Ureter (tissue), 1 donor: Measurements from ENCODE around the gene CFB. TPM values are rescaled to one million over a fixed set of nuclear protein-coding genes. Genes with fewer than 3 reads are reported as not detected.
"Not testable (repeated sequence)": the region's sequence is repeated elsewhere in the genome, so short reads cannot be mapped to it uniquely, and the experiment has no call there.

ENCODE experiments used
- DNase-seq: peaks from one replicate; pipeline ENCODE4 v3.0.0-alpha.2; 2020; ENCODE audit warnings: low spot score
- total RNA-seq: library from RNA; stranded (reverse); gene quantifications from one replicate; pipeline ENCODE4 v1.2.4, GENCODE V29; 2023
- donor health status: DM: yes; HTN: yes; CAD: no.

Gene CFB
- total RNA-seq, result 41.4 TPM

DNA sequence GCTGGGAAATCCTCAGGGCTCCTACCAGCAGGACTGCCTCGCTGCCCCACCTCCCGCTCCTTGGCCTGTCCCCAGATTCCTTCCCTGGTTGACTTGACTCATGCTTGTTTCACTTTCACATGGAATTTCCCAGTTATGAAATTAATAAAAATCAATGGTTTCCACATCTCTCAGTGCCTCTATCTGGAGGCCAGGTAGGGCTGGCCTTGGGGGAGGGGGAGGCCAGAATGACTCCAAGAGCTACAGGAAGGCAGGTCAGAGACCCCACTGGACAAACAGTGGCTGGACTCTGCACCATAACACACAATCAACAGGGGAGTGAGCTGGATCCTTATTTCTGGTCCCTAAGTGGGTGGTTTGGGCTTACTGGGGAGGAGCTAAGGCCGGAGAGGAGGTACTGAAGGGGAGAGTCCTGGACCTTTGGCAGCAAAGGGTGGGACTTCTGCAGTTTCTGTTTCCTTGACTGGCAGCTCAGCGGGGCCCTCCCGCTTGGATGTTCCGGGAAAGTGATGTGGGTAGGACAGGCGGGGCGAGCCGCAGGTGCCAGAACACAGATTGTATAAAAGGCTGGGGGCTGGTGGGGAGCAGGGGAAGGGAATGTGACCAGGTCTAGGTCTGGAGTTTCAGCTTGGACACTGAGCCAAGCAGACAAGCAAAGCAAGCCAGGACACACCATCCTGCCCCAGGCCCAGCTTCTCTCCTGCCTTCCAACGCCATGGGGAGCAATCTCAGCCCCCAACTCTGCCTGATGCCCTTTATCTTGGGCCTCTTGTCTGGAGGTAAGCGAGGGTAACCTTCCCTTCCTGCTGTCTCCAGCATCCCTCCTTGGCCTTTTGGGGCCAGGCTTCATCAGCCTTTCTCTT is at the start of gene CFB:
Gene CFB (plus strand): TSS at position 589 of the 863 bp plus-strand sequence. CDS start 127 bp downstream, at position 716.
- peak; percentile 85 for DNase-seq

DNA sequence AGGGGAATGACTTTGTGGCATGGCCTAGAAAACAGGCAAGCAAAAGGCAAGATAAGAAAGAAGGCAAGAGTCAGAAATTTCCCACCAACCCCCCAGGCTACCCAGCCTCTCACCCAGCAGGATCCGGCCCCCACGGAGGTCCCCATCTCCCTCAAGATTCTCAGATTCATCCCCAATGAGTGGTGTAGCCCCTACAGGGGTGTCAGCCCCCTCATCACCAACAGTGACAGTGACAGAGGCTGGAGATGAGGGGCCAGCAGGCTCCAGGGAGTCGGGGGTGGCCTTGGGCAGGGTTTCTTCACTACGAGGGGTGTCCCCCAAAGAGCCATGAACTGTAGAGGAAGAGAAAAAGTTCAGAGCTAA is 49.4 kb upstream of the CFB start:
- DNase-seq, result no peak

DNA sequence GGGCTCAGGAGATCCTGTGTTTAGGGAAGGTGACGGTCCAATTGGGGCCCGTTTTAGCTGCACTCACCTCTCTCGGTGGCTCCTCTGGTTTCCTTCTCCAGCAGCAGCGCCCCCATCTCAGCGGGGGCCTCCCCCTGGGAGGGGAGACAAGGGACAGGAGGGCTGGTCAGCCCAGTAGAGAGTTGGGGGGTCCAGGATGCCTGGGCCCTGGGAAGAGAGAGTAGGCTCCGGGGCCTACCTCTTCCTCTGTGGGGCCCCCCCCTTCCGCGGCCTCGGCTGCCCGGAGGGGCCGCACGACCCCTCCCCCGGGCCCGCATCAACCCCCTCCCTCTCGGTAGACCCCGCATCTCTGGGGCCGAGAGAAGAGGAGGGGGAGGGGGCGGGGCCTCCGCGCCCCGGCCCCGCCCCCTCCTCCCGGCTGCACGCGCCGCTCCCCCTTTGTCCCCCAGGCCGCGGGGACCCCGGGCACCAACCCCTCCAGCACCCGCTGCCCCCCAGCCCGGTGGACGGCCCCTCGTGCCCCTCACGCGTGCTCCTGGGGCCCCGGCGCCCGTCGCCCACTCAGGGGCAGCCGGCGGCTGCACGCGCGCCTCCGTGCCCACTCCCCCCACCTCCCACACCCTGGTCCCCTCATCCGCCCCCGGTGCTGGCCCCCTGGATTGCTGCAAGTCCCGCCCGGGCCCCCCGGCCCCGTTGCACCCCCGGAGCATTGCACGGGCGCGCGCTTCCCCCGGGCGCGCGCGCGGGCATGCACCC is 48.9 kb upstream of the CFB start:
- no peak for DNase-seq

DNA sequence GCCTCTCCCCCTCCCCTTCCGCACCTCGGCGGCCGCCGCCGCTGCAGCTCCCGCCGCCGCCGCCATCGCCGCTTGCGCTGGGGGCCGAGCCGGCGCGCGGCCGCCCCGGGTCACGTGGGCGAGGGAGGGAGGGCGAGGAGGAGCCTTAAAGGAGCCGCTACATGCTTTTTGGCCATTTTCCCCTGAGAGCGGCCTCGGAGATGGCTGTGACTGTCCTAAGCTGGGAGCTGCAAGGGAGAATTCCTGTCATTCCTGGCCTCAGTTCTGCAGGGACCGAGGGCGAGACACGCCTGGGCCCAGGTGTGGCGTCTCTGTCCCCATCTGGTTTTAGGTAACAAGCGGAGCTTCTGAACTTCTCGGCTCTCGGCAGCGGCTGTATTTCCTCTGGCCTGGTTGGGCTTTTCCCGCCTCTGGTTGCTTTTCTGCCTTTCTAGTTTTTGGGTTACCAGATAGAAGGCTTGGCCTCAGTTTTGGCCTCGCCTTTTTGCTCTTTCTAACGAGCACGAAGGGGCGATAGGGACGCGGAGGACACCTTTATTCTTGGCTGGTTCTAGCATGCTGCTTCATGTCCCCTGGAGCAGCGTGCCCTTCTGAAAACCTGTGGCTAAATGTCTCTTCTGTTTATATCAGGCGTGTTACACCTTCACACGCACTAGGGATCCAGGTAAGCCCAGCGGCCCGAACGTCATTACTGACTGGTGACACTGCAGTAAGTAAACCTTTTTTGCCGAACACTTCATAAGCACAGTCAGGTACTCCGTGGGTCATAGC is 48.1 kb upstream of the CFB start, which contains the start of gene EHMT2:
Gene EHMT2 (minus strand): TSS at position 87 of the 771 bp plus-strand sequence. CDS start 21 bp downstream, at position 66.
- DNase-seq, result peak; percentile 86

DNA sequence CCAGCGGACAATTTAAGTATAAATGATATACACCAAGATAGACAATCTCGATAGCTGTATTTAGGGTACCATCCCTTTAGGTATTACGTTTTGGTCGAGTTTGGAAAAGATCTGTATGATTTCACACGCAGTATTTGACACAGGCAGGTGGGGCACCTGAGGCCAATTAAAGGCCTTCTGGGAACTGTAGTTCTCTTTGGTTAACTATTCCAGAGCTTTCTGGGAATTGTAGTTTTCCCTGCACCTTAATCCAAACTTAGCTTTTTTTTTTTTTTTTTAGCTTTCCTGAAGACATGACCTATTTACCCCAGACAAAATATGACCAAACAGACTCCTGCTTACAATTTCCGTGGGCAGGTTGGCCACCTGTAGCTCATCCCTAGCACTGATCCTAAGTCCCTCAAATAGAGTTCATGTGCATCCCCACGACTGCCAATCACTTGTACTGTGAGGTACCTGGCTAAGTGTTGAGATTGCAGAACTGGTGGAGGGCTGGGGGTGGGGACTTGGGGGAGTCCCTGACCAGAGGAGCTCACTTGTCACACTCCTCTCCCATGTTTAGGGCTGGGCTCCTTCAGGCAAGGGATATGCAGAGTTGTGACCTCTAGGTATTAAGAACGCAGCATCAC is 47.4 kb upstream of the CFB start:
- DNase-seq, result no peak

DNA sequence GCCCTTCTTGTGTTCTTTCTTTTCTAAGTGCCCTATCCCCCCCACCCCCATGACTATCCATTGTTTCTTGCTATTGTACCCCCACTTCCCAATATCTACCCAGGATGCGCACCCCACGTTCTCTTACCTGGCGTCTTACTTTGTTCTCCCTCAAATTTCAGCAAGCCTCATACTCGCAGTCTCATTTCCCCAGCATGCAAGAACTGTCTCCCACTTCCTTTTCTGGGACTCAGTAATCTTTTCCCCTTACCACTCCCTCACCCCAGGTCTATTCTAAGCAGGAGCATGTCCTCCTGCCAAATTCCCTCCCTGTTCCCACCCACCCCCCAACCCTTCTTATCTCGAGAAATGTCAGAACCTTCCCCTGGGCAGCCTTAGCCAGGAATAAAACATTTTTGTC is 46.7 kb upstream of the CFB start:
- no peak for DNase-seq

DNA sequence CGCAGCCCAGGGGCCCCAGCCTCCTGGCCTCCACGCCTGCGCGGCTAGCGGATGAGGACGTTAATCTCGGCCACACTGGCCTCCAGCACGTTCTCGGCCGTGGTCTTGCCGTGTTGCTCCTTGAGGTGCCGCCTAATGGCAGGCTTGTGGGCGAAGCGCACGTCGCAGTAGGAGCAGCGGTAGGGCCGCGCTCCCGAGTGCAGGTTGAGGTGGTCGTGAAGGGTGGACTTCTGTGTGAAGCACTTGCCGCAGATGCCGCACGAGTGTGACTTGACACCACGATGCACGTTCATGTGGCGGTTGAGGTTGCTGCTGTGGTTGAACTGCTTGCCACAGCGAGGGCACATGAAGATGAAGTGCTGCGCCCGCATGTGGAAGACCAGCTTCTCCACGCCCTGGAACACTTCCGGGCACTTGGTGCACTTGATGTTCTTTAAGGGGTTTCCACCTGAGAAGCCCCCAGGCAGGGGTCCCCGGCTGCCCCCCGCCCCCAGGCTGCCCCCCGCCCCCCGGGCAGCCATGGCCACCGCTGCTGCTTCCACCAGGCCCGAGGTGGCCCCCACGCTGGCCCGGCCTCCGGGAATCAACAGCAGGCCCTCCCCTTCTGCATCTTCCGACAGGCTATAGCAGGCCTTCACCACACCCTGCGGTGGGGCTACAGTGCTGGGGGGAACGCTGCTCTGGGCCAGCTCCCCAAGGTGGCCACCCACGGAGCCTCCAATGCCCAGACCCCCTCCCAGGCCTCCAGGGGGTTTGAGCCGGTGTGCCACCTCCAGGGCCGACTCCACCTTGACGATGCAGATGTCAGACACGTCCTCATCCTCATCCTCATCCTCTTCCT is 45.8 kb upstream of the CFB start:
- DNase-seq, result no peak

DNA sequence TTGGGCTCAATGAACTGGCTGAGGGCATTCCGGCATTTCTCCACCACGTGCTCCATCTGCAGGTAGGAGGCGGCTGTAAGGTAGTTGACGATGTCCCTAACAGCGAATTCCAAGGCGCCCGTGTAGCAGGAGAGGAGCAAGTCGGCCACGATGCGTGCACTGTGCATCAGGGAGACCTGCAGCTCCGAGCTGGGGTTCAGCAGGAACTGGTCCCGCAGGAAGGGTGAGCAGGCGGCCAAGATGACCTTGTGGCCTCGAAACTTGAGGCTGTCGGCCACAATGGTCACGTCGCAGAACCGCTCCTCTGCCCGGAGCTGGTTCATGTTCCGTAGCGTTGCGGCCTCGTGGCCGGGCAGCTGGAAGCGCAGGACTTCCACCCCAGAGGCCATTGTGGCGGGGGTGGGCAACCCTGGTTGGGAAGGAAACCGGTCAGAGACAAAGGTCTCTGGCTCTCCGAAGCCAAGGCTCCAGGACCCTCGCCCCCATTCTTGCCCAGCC is 44.9 kb upstream of the CFB start:
- DNase-seq, result peak; percentile 62

DNA sequence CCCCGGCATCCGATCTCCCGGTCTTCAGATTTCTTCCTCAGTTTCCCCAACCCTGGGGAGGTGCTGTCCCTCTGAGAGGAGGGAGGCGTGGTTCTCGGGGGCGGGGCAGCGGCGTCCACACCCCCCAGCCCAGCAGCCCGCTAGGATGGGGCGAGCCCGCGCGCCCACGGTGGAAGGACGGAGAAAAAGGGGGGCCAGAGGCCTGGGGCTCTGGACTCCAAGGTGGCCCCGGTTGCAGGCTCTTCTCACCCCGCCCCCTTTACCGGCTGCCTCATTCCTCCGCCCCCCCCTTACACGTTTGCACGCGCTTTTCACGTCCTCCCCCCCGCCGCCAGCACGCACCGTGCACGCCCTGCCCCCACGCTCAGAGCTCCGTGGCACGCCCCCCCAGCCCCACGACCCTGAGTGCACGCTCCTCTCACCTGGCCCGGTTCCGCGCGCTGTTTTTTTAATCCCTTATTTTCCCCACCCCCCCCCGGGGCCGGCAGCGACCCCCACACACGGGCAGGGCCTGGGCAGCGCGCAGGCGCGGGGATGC is 44.4 kb upstream of the CFB start:
- peak; percentile 69 for DNase-seq

DNA sequence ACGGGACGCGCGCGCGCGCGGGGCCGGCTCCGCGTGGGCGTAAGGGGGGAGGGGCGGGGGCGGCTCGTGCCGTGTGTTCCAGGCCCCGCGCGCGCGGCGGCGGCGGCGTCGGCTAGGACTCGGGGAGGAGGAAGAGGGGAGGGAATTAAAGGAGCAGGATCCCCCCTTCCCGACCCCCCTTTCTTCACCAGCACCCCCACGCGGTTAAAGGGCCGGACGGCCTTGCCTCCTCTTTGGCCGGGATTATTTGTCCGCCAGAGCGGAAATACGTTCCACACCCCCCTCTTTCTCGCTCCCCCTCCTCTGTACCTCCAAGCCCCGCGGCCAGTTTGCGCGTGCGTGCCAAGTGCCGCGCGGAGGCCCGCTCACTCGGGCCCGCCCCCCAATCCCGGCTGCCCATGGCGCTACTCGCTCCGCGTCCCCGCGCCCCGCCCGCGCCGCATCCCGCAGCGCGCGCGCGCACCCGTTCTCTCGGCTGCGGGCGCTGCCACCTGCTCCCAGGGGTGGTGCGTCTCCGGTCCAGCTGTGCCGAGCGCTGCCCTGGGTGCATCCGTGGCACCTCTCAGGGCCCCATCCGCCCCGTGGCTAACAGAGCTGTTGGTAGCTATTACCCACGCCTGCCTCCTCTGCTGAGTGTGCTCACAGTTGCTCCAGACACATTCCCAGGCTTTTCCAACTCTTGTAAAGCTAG is 43.8 kb upstream of the CFB start, which contains the start of gene ZBTB12:
Gene ZBTB12 (minus strand): TSS at position 134 of the 691 bp plus-strand sequence. CDS start 781 bp downstream, outside the sequence.
- DNase-seq, result peak; percentile 94

DNA sequence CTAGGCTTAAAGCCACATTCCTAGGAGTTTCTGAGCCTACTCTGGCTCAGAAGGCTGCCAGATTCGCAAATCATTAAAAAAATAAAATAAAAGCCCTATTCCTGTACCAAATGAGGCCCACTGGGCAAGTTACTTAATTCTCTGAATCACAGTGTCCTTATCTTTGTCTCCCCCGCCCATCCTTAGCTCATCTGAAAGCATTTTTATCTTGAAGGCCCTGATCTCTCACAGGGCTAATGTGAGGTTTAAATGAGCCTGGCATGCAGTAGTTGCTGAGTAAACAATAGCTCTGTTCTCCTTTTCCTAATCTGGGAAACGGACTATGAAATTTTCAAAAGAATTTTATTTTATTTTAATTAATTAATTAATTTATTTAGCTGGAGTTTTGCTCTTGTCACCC is 41.9 kb upstream of the CFB start:
- DNase-seq, result no peak

DNA sequence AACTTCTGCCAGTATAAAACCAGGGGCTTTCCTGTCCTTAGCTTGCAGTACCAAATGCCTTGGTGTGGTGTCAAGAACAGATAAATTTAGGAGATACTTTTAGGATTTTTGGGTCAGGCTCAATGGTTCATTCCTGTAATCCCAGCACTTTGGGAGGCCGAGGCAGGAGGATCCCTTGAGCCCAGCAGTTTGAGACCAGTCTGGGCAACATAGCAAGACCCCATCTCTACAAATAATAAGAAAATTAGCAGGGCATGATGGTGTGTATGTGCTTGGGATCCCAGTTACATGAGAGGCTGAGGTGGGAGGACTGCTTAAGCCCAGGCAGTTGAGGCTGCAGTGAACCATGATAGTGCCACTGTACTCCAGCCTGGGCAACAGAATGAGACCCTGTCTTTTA is 40.9 kb upstream of the CFB start:
- no peak for DNase-seq

DNA sequence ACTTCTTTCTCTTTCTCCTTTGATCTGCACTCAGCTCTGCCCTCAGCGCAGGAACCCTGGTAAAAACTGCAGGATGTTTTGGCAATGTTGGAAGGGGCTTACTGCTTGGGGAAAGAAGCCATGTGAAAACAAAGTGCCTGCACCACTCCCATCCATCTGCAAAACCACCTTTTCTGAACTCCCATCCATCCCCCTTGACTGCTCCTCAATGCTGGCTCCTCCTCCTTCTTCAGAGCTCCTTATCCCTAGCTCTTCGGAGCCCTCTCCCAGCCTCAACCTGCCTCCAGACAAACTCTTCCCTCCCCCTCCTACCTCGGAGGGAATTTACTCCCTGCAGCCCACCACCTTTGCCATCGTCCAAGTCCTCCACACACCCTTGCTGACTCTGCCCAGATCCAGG is 39.8 kb upstream of the CFB start:
- DNase-seq, result no peak

DNA sequence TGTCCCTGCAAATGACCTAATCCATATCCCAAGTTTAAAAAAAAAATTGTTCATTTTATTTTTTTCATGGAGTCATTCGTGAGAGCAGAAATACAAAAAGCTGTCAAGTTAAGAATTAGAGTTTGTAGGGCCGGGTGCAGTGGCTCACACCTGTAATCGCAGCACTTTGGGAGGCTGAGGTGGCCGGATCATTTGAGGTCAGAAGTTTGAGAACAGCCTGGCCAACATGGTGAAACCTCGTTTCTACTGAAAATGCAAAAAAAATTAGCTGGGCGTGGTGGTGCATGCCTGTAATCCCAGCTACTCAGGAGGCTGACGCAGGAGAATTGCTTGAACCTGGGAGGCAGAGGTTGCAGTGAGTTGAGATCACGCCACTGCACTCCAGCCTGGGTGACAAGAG is 39.2 kb upstream of the CFB start:
- not testable (repeated sequence) for DNase-seq

DNA sequence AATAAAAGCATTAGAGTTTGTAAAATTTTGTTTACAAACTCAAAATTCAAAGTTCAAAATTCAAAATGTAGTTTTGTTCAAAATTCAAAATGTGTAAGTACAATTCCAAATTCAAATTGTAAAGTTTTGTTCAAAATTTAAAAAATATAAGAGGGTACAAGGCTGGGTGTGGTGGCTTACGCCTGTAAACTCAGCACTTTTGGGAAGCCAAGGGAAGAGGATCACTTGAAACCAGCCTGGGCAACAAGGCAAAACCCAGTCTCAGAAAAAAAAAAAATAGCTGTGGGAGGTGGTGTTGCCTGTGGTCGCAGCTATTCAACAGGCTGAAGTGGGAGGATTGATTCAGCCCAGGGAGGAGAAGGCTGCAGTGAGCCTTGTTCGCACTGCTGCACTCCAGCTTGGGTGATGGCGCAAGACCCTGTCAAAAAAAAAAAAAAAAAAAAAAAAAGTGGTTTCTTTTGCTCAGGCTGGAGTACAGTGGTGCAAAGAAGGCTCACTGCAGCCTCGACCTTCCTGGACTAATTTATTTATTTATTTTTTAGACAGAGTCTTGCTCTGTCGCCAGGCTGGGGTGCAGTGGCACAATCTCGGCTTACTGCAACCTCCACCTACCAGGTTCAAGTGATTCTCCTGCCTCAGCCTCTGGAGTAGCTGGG is 38.6 kb upstream of the CFB start:
- DNase-seq, result no peak

DNA sequence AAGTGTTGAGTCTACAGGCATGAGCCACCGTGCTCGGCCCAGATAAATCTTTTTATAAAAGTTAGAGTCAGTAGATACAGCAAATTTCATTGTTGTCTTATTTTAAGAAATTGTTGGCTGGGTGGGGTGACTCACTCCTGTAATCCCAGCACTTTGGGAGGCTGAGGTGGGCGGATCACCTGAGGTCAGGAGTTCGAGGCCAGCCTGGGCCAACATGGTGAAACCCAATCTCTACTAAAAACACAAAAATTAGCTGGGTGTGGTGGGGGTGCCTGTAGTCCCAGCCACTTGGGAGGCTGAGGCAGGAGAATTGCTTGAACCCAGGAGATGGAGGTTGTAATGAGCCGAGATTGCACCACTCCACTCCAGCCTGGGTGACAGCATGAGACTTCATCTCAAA is 37.6 kb upstream of the CFB start:
- DNase-seq, result not testable (repeated sequence)

DNA sequence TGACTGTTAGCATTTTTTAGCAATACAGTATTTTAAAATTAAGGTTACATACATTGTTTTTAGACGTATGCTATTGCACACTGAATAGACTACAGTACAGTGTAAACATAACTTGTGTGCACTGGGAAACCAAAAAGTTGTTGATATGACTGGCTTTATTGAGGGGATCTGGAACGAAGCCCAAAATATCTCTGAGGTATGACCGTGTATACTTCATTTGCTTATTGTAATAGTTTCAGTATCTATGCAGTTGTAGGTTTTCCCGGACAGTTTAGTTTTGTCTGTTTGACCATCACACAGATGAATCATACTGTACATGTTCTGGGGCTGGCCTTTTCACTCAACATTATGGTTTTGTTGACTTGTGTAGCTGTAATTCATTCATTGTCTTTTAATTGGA is 37.1 kb upstream of the CFB start:
- no peak for DNase-seq

DNA sequence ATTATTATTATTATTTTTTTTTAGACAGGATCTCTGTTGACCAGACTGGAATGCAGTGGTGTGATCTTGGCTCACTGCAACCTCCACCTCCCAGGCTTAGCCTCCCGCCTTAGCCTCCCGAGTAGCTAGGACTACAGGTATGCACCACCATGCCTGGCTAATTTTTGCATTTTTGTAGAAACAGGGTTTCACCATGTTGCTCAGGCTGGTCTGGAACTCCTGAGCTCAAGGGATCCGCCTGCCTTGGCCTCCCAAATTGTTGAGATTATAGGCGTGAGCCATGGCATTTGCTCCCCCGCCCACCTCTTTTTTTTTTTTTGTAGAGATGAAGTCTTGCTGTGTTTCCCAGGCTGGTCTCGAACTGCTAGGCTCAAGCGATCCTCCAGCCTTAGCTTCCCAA is 36.6 kb upstream of the CFB start:
- DNase-seq, result not testable (repeated sequence)
